GM19240 (cell line): ENCODE measurements around the gene CCDC33.
"Not testable (repeated sequence)": the region's sequence is repeated elsewhere in the genome, so short reads cannot be mapped to it uniquely, and the experiment has no call there.

Source experiments
- DNase-seq: peaks from one replicate; pipeline ENCODE4 v3.0.0; 2011; ENCODE audit warnings: low spot score; ENCODE audit not compliant: insufficient read length

CCDC33 gene

DNA sequence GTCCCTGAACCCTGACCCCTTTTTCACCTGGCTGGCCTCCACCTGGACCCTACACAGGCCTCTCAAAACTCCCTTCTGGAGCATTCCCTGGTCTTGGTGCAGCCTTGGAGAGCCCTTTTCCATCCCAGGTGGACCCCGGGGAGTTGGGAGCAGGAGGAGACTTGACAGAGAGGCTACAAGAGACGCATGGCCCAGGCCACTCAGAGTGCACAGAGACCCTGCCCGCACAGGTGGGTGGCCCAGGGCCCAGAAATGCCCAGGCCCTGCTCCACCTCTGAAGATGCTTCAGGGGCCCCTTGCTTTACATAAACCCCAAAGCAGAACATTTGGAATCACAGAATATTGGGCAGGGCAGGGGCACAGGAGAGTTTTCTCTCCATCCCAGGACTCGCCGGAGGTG is 97.0 kb downstream of the CCDC33 start:
- no peak for DNase-seq

DNA sequence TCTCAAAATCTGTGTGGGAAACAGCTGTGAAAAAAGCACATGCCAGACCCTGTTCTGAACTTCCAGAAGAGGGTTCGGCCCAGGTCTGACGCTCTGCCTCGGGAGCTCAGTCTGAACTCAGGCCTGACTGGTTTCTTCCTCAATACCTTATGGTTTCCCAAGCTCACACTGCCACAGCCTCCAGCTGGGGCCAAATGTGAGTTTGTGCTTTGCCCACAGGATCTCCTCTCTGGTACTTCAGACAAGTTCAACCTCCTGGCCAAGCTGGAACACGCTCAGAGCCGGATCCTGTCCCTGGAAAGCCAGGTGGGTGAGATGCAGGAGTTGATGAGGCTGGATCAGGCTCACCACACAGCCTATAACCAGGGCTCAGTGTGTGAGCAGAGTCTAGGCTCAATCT is 97.5 kb downstream of the CCDC33 start:
- no peak for DNase-seq

DNA sequence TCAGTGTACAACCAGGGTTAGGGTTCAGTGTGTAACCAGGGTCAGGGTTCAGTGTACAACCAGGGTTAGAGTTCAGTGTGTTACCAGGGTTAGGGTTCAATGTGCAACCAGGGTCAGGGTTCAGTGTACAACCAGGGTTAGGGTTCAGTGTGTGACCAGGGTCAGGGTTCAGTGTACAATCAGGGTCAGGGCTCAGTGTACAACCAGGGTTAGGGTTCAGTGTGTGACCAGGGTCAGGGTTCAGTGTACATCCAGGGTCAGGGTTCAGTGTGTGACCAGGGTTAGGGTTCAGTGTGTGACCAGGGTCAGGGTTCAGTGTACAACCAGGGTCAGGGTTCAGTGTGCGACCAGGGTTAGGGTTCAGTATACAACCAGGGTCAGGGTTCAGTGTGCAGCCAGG is 98.0 kb downstream of the CCDC33 start:
- DNase-seq, result no peak

DNA sequence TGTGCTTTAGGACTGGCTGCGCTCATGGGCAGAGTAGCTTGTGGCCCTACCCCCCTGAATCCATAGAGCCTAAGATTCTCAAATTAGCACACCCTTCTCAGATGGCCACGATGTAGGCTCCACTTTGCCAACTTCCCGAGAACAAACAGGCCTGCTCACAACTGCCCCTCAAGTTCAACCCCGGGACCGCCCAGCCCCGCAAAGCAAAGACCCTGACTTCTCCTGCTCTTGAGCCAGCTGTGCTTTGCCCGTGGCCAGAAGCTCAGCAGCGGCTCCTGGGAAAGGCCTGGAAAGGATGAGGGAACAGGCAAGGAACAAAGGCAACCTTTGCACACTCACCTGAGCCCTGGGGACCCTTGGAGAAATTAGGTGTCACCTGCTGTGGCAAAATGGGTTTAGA is 99.3 kb downstream of the CCDC33 start:
- no peak for DNase-seq

DNA sequence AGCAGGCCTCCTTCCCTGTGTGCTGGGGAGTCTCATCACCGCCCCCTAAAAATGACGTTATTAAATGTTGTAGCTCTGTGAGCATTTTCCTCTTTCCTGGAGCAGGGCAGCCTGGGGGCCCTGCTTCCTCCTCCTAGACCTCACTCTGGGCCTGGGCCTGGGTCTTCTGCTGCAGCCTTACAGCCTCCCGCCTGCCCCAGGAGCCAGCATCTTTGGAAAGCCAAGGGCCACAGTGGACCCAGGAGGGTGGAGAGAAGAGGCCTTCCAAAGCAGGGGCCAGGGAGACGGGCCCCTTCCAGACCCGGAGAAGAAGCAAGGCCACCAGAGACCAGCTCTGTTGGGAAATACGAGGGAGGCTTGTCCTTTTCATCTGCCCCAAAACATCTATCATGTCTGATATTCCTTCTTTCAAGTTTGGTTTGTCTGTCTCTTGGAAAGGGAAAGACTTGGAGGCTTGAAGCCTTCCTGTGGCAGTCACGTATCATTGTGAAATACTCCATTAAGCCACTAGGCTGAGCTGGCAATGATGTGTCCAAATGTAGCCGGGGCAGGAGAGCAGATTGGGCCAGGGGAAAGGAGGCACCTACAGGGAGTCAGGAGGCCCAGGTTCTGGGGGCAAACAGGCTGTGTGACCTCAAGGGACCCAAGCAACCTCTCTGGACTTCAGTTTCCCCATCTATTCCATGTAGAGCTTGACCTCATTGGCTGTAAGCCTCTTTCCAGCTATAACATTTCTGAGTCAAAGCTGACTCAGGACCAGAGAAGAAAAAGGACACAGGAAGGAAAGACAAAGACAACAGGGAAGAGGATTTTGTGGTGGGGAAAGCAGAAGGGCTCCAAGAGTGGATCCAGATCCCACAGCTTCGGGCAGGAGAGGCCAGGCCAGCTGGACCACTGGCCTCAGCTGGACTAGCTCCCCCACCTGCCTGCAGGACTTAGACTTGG is 100.2 kb downstream of the CCDC33 start:
- DNase-seq, result no peak

DNA sequence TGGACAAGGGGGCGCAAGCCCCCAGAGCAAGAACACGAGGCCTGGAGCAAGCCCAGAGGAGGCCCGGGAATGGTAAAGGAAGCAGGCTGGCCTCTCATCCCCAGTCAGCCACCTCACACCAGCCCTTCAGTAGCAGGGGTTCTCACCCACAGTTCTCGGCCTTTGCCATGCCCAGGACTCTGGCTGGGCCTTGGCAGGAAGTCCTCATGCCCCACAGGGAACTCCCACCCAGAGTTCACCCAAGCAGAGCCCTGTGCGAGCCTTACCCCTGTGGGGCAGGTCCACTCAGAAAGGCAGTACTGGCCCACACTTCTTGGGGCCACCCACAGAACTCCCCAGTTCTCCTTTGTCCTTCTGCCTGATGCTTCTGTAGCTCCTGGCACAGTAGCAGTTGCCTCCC is 101.0 kb downstream of the CCDC33 start:
- no peak for DNase-seq

DNA sequence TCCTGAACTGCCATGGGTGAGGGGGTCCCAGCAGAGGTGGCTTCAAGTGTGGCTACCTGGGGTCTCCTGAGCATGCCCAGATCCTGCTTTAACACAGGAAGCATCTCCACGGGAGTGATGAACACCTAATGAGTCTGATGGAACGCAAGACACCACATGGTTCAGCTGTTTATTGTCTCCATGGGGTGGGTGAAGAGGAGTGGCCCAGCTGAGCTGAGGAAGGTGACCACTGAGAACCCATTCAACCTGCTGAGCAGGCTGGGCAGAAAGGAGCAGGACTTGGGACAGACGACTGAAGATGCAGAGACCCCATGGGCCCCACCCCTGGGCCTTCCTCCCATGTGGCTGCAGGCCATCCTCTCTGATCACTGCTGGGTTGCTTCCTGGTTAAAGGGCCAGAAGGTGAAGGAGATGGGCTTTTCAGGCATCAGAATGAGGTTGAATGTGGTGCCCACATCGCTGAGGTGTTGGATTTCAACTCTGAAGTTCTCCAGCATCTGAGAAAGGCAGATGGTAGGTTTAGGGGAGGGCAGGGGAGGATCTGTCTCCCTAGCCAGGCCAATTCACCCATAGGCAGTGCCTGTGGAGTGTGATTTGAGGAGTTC is 101.6 kb downstream of the CCDC33 start:
- no peak for DNase-seq

DNA sequence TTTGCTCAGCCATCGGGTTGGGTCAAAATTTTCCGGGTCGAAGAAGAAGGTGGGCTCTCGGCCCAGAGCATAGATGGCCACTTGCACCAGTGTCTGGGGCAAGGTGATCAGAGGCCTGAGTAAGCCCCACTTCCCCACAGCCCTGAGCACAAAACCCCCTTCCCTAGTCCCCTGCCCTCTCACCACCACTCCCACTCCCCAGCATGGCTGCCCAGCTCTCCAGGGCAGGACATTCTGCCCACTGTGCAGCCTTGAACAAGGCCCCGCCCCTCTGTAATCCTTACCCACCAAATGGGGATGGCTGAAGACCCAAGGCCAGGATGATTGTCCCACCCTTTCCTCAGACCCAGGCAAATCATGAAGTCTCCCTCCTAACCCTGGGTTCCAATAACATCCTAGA is 102.5 kb downstream of the CCDC33 start:
- DNase-seq, result no peak

DNA sequence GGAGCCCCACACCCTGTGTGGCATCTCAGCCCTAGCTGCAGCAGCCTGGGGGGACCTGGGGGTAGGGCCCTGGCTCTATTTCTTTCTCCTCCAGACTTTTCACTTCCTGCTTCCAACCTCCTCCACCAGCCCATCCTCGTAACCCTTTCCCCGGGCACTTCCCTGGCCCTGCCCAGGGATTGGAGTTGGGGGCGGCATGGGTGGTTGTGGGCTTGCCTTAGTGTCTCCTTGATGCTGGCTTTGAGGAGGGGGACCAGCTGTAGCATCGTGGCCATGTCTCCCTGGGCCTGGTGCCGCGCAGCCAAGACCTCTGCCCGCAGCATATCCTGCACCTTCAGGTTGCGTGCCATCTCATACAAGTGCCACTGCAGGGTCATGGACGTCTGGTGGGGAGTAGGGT is 103.2 kb downstream of the CCDC33 start:
- no peak for DNase-seq

DNA sequence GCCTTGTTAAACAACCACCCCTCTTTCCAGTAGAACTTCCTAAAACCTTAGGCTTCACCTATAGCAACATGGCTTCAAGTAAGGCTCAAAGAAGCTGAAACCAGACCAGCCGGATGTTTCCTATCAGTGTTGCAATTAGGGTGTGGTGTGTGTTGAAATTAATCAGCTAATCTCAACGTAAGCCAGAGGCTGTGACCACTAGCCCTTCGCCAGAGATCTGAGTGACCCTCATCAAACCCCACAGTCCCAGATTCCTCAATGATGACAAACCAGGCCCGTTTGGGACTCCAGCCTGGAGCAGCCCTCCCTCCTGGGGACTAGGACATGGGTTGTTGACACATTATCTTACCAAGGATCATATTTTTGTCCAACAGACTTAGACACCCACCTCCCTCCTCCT is 104.0 kb downstream of the CCDC33 start:
- DNase-seq, result no peak

DNA sequence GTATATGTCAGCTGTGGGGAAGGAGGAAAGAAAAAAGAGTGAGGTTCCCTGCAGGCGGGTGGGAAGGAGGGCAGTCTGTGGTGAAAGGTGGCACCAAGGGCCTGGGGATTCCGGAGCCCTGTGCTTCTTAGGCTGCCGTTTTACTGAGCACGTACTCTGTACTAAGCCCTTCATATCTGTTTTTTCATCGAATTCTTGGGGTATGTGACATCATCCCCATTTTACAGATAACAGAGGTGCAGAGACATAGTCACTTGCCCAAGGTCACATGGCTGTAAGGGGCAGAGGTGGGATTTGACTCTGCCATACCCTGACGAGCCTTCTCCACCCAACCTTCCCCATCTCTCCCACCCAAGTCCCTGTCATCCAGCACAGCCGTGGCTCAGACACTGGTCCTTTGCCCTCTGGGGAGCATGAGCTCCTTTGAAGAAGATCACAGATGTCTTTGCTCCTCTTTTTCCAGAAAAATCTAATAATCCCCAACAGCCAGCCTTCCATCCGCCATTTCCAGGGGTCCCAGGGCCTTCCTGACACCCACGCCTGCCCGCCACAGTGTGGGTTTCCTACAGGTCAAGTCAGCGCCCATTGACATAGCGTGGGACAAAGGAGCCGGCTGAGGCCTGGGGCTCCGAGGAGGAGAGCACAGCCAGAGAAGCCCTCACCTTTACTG is 107.1 kb downstream of the CCDC33 start:
- no peak for DNase-seq

DNA sequence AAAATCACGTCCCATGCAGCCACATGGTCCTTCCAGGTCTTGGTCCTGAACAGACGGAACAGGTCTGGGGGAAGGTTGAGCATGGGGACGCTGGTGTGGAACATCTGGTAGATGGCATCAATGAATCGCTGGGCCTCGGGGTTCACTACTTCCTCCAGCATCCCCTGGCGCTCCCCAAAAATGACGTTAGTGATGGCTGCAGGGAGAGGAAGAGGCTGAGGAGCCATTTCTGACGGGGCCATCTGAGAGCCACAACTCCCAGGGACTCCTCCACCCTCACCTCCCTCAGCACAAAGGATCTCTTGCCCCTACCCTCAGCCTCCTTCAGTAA is 107.6 kb downstream of the CCDC33 start:
- no peak for DNase-seq

DNA sequence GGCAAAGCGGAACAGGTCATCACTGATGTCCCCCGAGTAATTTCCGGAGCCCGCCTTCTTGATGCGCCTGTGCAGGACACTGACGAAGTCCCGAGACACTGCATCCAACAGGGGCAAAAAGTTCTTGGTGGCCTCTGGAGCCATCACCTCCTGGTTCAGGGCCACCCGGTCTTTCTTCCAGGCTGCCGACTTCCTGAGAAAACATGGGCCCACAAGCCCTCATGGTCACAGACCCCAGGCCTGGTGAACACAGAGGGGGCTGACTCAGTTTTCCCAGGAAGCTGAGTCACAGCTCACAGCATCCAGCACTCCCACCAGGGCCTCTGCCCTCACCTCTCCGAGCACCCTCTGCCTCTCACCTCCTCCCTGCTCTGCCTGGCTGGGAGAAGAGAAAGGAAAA is 108.9 kb downstream of the CCDC33 start:
- DNase-seq, result no peak

DNA sequence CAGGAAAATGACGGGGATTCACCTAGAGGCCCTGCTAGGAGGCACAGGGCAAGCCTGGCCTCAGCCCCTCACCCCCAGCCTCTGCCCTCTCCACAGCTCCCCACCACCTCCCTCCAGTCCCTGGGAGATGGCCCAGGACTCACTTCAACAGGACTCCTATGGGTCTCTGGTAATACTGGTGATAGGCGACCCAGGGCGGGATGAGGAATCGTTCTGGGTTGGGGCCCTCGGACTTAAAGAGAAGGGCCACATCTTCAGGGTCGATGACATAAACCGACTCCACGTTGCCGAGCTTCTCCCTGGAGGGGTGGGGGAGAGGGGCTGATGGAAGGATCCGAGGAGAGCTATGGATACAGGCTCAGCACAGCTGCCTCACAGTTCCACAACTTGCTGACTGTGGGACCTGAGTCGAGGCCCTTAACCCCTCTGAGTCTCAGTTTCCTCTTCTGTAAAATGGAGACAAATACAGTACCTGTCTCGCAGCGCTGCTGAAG is 111.7 kb downstream of the CCDC33 start:
- DNase-seq, result no peak

DNA sequence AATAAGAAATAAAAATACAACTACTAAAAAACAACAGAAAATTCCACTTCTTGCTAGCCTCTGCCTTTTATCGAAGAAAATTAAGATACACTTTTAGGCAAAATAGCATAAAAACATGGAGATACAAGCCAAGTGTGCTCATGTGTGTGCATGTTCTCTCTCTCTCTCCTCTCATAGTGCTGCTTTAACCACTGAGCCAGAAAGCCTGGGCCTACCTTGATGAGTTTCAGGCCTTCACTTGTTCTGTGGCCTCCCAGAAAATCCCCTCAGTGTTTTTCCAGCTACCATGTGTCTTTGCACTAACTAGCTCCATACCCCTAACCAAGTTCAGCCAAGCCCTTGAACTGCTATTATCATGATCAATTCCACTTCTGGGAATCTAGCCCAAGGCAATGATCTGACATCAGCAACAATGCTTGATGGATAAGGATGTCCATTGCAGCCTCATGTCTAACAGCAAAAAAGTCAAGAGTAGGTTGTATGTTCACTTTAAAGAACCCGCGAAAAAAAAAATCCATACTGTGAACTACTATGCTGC is 113.2 kb downstream of the CCDC33 start:
- no peak for DNase-seq

DNA sequence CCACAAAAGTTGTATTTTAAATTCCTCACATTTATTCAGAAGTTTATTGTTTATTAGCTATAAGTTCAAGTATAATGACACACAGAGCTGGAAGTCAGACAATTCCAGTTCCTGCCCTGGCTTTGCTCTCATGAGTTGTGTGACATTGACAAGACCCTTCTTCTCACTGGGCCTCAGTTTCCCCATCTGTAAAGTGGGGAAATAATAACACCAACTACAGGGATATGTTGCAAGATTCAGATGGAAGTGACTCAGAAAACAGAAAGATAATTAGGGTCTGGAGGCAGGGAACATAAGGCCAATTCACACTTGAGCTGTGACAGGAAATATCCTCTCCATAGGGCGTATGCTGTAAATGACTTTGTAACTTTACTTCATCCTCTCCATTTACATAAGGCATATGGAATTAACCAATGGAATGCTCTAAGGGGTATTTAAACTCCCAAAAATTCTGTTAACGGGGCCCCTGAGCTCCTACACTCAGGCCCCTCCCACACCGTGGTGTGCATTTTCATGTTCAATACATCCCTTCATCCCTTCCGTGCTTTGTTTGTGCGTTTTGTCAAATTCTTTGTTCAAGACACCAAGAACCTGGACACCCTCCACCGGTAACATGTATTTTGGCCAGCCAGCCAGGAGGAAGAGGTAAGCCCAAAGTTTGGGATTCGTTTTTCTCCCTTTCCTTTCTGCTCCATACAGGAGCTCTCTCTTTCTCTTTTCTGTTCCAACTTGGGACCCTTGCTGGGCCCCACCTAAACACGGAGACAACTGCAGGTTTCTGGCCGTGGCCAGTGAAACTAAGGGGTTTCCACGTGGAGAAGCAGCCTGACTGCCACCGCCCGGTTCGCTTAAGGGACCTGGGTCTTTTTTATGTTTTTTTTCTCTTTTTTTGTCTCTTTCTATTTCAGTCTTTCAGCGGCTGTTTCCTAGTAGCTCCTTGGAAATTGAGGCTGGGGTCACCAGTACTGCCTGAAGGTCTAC is 114.5 kb downstream of the CCDC33 start:
- no peak for DNase-seq

DNA sequence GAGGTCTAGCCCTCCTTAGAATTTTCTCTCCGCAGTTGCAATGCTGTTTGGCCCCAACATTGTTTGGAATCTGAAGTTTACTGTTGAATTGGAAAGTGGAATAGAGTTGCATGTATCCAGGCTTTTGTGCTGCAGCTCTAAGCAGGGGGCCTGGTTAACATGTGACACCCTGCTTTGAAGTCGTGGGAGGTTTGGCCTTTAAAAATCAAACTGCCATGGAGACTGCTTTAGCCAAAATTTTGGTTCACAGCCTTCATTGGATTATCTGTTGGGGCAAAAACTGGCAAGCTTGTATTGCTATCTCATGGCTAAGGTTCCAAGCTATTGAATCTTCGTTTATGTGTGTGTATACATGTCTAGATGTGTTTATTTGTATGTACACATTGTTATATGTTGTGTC is 115.5 kb downstream of the CCDC33 start:
- DNase-seq, result no peak

DNA sequence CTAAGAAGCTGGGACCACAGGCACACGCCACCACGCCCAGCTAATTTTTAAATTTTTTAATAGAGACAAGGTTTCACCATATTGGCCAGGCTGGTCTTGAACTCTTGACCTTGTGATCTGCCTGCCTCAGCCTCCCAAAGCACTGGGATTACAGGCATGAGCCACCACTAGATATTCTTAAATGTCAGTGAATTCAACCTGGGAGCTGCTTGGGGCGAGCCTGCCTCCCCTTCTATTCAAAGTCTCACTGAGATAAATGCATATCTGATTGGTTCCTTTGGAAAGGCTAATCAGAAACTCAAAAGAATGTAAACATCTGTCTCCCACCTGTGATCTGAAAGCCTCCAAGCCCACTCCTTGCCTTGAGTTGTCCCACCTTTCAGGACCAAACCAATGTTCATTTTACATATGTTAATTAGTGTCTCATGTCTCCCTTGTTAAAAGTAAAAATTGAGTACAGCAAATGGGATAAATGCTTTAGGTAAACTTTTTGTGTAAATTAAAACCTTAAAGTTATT is 116.3 kb downstream of the CCDC33 start:
- DNase-seq, result no peak

DNA sequence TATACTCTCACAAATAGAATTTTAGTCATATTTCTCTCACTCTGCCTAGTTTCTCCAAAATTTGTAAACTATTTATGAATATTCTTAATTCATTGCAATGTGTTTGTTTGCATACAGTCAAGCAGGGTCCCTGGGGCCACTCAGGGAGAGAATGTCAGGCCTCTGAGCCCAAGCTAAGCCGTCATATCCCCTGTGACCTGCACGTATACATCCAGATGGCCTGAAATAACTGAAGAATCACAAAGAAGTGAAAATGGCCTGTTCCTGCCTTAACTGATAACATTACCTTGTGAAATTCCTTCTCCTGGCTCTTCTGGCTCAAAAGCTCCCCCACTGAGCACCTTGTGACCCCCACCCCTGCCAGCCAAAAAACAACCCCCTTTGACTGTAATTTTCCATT is 117.9 kb downstream of the CCDC33 start:
- DNase-seq, result not testable (repeated sequence)

DNA sequence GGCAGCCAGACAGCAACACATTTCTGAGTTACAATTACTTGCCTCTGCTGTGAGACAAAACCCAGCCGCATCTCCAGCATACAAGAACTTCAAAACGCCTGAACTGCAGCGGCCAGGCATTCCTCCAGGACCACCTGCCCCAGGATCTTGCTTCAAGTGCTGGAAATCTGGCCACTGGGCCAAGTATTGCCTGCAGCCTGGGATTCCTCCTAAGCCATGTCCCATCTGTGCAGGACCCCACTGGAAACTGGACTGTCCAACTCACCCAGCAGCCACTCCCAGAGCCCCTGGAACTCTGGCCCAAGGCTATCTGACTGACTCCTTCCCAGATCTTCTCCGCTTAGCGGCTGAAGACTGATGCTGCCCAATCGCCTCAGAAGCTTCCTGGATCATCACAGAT is 119.9 kb downstream of the CCDC33 start:
- not testable (repeated sequence) for DNase-seq

DNA sequence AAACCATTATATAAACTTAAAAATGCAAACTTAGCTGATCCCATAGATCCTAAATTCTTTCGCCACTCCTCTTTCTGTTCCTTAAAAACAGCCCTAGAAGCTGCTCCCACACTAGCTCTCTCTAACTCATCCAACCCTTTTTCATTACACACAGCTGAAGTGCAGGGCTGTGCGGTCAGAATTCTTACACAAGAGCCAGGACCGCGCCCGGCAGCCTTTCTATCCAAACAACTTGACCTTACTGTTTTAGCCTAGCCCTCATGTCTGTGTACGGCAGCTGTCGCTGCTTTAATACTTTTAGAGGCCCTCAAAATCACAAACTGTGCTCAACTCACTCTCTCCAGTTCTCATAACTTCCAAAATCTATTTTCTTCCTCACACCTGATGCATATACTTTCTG is 121.4 kb downstream of the CCDC33 start:
- not testable (repeated sequence) for DNase-seq
